Endothelial cell (in vitro differentiated cells): ENCODE data around the gene VAC14. TPM values are rescaled to one million over a fixed set of nuclear protein-coding genes. Genes with fewer than 3 reads are reported as not detected.

ENCODE experiments used
- DNase-seq: peaks from one replicate; pipeline ENCODE4 v3.0.0; 2021; ENCODE audit warnings: low spot score
- H3K27ac Mint-ChIP-seq: one replicate; pipeline ENCODE4 v1.8.0; 2021; ENCODE audit warnings: mixed read lengths, inconsistent platforms; ENCODE audit not compliant: unreplicated experiment
- H3K27me3 Mint-ChIP-seq: one replicate; pipeline ENCODE4 v1.8.0; 2021; ENCODE audit warnings: mild to moderate bottlenecking, moderate library complexity, mixed read lengths, inconsistent platforms; ENCODE audit not compliant: unreplicated experiment
- H3K36me3 Mint-ChIP-seq: one replicate; pipeline ENCODE4 v1.8.0; 2021; ENCODE audit warnings: mild to moderate bottlenecking, low read depth, mixed read lengths, inconsistent platforms; ENCODE audit not compliant: unreplicated experiment
- H3K4me1 Mint-ChIP-seq: one replicate; pipeline ENCODE4 v1.8.0; 2021; ENCODE audit warnings: mild to moderate bottlenecking, mixed read lengths, inconsistent platforms; ENCODE audit not compliant: unreplicated experiment
- H3K4me3 Mint-ChIP-seq: one replicate; pipeline ENCODE4 v1.8.0; 2021; ENCODE audit warnings: mild to moderate bottlenecking, mixed read lengths, inconsistent platforms; ENCODE audit not compliant: unreplicated experiment
- H3K9me3 Mint-ChIP-seq: one replicate; pipeline ENCODE4 v1.8.0; 2021; ENCODE audit warnings: mixed read lengths, inconsistent platforms; ENCODE audit not compliant: unreplicated experiment
- CTCF ChIP-seq: fragments of 200-600 bp; sonication (generic); IDR thresholded peaks from one replicate; pipeline ENCODE4 v1.5.0; 2021; ENCODE audit warnings: antibody characterized with exemption; ENCODE audit not compliant: unreplicated experiment
- total RNA-seq: library from RNA; stranded (reverse); fragmentation: NEBNext Ultra II Directional; extraction: Animal tissue kit (Norgen Biotek cat#: 25700); gene quantifications from one replicate; pipeline ENCODE4 v1.2.1, GENCODE V29; 2021; ENCODE audit not compliant: unreplicated experiment

The VAC14 gene
- total RNA-seq, 1 donor from 2014 or later: 35.6 TPM

DNA sequence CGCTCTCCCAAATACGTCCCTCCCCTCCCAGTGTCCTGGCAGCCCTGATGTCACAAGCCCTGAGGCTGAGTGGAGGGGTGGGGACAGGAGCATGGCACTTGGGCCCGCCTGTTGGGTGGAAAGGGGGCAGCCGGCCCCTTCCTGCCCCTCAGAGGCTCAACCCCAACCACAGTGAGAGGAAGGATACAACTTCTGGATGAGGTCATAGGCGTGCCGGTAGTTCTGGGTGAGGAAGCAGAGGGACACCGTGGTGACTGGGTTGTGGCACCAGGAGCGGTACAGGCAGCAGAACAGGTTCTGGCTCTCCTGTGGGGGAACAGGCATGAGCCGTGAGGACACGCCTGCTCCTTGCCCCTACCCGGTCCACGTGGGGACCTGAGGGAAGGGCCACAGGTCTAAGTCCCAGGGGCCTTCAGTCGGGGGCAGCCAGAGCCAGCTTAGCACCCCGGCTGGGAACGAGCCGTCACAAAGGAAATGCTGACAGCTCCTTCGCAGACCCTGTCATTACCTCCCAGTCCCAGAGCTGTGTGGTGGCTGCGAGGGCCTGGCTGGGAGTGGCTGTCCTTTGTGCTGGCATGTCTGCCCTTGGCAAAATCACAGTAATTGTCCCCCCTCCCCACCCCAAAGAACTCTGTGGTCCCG lies 103.9 kb downstream of the VAC14 start:
- peaks cover 24% of the 10 kb centered on the region for H3K27me3 Mint-ChIP-seq
- no peak overlapping the region for H3K4me3 Mint-ChIP-seq
- no peak for TF ChIP-seq CTCF
- no peaks in the 10 kb centered on the region for H3K9me3 Mint-ChIP-seq
- H3K36me3 Mint-ChIP-seq: peaks cover 12% of the 10 kb centered on the region
- DNase-seq: no peak
- peaks cover 30% of the 10 kb centered on the region for H3K4me1 Mint-ChIP-seq
- H3K27ac Mint-ChIP-seq: peak overlapping the region; percentile 74

- Mint-ChIP-seq H3K36me3 (peaks cover 8% of the 10 kb centered on the region), H3K27ac (peak overlapping the region; percentile 42), H3K27me3 (peaks cover 21% of the 10 kb centered on the region), H3K4me3 (no peak overlapping the region), H3K9me3 (no peaks in the 10 kb centered on the region), H3K4me1 (peaks cover 28% of the 10 kb centered on the region)
- DNase-seq: no peak
- TF ChIP-seq CTCF: no peak
Measured at GRCh38 chr16:70696355-70696754, 104.6 kb downstream of the VAC14 start.

- peak; percentile 74 for DNase-seq
- Mint-ChIP-seq H3K27me3 (peaks cover 21% of the 10 kb centered on the region), H3K27ac (peak overlapping the region; percentile 94), H3K4me3 (no peak overlapping the region), H3K9me3 (no peaks in the 10 kb centered on the region), H3K4me1 (peaks cover 33% of the 10 kb centered on the region), H3K36me3 (peaks cover 7% of the 10 kb centered on the region)
- TF ChIP-seq CTCF: no peak
Measured at GRCh38 chr16:70695331-70696070, 105.5 kb downstream of the VAC14 start.

DNA sequence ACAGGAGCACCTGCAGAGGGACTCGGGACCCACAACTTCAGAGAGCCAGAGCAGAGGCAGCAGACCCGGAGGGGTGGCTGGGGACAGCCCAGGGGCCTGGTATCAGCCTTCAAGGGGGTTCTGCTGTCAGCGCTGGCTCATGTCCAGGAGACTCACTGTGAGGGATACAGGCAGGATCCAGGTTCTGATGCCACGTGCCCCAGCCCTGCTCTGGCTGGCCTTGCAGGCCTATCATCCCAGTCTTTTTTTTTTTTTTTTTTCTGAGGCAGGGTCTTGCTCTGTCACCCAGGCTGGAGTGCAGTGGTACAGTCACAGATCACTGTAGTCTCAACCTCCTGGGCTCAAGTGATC lies 106.1 kb downstream of the VAC14 start:
- H3K27me3 Mint-ChIP-seq: peaks cover 21% of the 10 kb centered on the region
- H3K4me1 Mint-ChIP-seq: peaks cover 33% of the 10 kb centered on the region
- H3K4me3 Mint-ChIP-seq: no peak overlapping the region
- DNase-seq: no peak
- H3K9me3 Mint-ChIP-seq: no peaks in the 10 kb centered on the region
- H3K36me3 Mint-ChIP-seq: peaks cover 7% of the 10 kb centered on the region
- H3K27ac Mint-ChIP-seq: no peak overlapping the region
- TF ChIP-seq CTCF: no peak
